Pulmonary artery endothelial cell (primary cell): Measurements from ENCODE around the gene E2F4. TPM values are rescaled to one million over a fixed set of nuclear protein-coding genes. Genes with fewer than 3 reads are reported as not detected.

Source experiments
- DNase-seq: peaks from one replicate; pipeline ENCODE4 v3.0.0-alpha.2; 2011; ENCODE audit warnings: low read depth, low spot score
- total RNA-seq: library from RNA; depleted of rRNA; stranded (reverse); fragments of >200 nt; gene quantifications from 2 replicates; pipeline ENCODE4 v1.2.3, GENCODE V29; 2014

E2F4 gene, protein sequence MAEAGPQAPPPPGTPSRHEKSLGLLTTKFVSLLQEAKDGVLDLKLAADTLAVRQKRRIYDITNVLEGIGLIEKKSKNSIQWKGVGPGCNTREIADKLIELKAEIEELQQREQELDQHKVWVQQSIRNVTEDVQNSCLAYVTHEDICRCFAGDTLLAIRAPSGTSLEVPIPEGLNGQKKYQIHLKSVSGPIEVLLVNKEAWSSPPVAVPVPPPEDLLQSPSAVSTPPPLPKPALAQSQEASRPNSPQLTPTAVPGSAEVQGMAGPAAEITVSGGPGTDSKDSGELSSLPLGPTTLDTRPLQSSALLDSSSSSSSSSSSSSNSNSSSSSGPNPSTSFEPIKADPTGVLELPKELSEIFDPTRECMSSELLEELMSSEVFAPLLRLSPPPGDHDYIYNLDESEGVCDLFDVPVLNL
- 68.3 and 82.9 TPM in 2 replicates for total RNA-seq

DNA sequence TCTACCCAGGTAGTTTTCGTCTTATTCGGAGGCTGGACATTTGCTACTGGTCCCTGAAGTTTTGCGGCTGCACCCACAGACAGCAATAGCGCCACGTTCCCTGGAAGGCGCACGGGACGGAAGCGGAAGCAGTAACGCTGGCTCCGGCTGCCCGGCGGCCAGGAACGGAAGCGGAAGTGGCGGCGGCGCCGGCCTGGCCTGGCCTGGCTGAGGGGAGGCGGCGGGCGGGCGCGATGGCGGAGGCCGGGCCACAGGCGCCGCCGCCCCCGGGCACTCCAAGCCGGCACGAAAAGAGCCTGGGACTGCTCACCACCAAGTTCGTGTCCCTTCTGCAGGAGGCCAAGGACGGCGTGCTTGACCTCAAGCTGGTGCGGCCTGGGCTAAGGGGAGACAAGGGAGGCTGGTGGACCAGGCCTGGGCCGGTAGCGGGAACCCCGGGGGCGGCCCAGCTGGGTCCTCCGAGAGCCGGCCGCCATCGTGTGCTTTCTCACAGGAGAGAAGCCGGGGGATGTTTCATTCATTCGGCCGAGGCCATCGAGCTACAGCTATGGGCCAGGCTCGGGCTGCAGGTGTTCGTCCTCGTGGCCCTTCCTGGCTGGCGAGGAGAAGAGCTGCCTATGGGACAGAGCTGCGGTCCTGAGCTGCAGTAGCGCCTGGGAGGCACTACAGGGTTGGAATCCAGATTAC, at the start of gene E2F4:
TSS of gene E2F4 (plus strand) at position 161 of the 687 bp plus-strand sequence. CDS start at position 234, 73 bp downstream.
- DNase-seq = peak; percentile 77

DNA sequence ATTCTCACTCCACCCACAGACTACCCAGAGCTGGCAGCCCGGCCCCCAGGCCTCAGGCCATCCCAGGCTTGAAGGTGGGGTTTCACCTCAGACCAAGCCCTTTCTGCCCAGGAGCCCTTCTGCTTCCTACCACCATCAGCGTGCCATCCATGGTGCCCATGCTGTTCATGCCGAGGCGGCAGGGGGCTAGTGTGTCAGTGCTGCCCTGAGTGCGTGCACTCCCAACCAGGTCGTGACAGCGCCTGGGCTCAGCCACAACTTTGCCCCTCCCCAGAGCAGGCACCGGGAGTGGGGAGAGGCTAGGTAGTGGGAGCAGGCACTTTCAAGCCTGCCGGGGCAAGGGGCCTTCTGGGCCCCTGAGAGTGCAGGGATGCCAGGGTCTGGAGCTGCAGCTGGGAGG, 49.6 kb upstream of the E2F4 start:
- no peak for DNase-seq

DNA sequence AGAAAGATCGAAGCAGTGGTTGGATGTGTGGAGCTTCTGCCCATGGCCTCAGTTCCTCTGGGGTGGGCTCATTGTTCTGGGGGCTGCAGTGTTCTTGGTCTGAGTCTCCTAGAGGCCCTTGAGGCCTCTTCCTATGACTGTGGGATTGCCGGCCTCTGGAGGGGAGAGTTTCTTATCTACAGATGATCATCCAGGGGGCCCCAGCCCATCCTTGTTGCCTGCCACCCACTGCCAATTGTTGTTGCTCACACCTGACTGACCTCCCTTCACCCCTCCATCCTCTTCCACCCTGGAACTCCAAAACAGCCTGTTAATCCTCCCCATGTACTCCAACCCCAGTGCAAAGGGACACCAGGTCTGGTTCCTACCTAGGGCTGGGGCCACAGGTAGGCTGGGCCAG, 47.0 kb upstream of the E2F4 start:
- no peak for DNase-seq

DNA sequence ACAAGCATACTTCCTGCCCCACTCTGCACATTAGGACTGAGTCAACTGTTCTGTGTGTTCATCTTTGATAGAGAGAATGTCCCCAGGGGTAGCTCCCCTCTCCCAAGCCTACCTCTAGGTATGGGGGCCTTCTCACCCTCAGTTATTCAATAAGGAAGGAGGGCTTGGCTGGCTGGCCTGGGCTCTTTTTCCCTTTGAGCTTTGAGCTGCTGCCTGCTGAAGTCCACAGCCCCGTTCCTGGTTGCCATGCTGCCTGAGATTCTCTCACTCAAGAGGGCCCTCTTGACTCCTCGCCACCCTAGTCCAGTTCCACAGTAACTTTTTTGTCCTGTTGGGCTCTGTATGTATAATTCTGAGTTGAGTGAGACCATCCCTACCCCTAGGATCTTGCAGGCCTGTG, 46.2 kb upstream of the E2F4 start:
- DNase-seq = no peak

DNA sequence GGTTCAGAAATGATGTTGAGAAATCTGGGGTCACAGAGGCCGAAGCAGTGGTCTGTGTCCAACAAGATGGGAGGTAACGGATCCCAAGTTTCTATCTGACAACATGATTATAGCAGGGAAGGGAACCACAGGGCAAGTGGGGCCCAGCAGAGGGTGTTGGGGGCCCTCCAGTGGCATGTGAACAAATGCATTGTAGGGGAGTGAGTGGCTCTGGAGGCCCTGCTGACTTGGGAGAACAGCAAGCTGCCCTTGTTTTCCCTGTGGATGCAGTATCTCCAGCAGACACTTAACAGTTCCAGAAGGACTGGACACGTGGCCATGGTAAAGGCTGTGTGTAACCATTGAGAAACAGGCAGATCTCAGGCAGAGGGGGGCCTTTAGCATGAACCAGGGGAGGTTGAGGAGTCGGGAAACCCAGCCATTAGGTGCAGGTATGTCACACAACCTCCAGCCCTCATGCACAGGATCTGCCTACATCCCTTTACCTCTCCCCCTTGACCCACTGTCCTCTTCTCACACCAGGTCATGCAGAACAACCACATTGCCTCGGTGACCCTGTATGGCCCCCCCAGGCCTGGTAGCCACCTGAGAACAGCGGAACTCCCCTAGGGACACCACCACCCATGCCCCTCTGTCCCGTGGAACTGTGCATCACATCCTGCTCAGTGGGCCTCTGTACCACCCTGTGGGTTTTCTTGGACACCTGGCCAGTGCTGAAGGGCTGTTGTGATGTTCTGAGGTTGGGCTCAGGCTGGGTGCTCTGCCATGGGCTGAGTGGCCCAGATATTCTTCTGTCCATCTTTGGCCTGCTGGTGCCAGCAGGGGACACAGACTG, 45.2 kb upstream of the E2F4 start:
- DNase-seq = no peak

DNA sequence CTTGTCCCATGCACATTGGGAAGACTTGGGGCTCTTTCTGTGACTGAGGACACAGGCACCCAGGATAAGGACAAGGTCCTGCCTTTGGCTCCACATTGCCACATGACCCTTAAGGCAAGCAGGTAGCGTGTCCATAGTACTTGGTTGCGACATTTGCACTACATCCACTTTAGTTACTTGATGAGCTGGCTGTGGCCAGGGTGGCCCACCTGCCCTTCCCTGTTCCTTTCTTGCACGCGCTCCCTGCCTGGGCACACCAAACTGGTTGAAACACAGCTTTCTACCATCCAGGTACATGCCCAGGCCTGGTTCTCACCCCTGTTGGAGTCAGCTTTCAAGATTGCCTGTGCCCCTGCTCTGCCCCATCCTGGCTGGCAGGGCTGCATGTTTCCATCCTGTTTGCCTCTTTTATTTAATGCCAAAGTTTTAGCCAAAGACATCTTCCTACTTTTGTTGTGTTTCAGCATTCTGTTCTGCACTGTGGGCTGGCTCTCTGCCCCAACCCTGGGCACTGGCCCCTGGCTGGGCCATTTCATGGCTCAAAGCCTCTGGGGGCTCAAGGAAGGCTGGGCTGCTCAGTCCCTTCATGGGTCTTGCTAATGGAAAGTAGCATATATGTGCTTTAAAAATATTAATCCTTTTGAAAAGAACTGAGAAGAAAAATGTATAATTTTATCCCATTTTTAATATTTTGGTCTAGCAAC, 44.4 kb upstream of the E2F4 start:
- DNase-seq = no peak

DNA sequence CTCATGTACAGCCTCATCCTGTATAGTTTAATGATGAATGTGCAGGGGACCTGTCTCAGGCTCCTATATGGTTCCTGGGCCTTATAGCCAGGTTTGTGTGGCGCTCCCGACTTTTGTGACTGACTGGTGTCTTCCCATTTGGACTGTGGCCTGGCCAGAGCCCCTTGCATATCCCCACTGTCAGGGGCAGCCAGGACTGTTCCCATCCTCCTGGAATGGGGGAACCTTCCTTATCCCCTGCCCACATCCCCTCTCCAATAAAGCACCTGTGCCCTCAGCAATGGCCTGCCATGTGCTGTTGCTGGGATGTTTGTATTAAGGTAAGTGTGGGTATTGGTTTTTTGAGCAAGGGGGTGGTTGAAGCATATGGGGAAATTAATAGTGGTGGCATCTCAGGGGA, 43.7 kb upstream of the E2F4 start:
- DNase-seq = no peak

DNA sequence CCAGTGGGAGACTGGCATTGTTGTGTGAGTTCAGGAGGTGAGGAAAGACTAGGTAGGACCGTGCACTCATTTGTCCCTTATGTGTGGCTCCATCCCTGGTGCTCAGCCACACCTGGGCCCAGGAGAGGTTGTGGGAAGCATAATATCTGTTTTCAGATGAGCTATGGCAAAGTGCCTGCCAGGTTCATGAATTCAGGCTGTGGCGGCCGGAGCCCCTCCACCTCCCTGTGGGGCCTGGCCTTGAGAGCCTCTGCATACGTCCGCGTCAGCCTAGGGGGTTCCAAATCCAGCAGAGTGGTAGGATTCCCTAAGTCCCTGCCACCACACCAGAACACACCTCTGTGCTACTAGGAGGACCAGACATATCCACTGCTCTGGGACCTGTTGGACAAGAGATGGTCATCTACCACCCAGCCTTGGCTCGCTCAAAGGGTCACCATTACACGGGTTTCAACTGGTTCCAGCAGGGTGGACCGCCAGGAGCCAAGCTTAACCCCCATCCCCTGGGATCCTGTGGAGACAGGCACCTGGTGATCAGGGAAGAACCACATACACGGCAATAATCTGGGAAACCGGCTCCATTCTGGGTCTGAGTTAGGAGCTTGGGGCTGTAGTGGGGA, 43.2 kb upstream of the E2F4 start:
- DNase-seq = no peak

DNA sequence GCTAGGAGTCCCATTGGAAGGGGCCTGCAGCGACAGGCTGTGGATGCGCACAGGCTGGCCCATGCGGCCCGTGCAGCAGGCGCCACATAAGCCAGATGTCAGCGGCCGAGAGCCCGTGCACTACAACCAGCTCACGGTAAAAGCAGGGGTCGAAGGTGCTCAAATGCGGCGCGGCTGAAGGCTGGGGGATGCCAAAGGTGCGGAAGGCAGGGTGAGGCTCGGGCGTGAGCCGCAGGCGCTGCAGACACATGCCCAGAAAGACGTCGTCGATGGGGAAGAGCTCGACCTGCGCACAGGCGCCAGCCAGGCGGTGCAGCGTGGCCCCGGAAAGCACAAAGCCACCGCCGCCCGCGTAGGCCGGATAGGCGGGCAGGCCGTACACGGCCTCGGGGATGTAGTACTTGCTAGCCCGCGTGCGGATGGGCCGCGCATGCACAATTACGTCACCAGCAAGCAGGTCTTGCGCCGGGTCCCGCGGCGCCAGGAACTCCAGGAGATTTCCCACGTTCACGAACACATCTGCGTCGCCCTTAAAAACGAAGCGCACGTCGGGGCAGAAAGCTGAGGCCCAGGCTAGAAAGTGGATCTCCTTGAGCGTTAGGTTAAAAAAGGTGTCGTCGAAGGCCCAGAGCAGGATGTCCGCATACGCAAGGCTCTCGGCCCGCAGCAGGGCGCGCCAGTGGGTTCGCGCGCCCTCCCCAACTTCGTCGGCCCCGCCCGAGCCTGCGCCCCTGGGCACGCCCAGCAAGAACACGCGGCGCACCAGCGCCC, 42.5 kb upstream of the E2F4 start:
- DNase-seq = no peak

DNA sequence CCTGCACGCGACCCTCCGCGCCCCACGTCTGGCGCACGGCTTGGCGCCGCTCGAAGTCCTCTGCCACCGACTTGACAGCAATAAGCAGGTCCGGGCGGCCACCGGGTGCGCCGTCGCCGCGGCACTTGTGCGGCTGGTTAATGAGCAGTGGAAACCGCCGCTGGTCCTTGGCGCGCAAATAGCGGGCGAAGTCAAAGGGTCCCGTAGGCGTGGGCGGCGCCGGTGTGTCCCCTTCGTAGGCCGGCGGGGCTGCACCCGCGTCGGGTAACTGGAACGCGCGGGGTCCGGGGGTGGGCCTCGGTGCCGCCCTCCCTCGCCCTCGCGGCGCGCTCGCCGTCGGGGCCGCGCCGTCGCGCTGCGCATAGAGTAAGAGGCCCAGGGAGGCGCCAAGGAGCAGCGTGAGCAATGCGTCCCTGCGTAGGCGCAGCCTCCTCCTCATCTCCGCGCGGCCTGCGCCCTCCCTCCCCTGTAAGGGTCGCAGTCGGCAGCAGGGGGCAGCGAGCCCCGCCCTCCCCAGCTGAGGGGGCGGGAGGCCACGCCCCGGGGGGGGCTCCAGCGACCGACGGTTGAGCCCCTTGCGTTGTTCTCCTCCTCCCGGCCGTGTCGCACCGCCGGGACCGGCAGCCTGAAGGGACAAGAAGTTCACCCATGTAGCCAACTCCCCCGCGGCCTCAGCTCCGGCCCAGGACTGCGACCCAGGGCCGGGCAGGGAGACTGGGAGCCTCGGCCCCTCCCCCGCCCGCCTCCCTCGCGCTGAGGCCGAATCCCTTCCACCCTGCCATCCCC, 41.7 kb upstream of the E2F4 start:
- no peak for DNase-seq

DNA sequence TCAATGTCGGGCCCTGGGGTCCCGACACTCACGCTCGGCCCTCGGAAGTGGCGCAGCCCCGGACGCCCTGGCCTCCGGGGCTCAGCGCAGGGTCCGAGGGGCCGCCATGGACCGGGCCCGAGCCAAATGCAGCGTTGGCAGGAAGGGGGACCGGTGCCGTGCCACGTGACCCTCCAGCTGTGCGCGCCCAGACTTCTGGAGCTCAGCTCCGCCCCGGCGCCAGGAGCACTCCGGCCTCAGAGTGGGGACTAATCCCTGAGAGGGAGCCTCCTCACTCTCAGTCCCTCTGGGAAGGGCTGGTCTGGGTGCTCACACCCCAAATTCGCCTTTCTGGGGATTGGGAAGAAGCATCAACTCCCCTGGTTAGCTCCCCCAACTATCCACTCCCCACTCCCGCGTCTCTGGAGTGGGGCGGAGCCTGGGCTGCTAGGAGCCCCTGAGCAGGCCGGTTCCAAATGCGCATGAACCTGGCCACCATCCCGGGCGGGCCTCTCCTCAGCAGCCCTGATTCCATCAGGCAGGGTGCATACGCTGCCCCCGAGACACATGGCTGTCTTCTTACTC, 41.0 kb upstream of the E2F4 start, which contains the start of gene B3GNT9:
TSS of gene B3GNT9 (minus strand) at position 166 of the 564 bp plus-strand sequence. CDS start 513 bp downstream, outside the sequence.
- no peak for DNase-seq

DNA sequence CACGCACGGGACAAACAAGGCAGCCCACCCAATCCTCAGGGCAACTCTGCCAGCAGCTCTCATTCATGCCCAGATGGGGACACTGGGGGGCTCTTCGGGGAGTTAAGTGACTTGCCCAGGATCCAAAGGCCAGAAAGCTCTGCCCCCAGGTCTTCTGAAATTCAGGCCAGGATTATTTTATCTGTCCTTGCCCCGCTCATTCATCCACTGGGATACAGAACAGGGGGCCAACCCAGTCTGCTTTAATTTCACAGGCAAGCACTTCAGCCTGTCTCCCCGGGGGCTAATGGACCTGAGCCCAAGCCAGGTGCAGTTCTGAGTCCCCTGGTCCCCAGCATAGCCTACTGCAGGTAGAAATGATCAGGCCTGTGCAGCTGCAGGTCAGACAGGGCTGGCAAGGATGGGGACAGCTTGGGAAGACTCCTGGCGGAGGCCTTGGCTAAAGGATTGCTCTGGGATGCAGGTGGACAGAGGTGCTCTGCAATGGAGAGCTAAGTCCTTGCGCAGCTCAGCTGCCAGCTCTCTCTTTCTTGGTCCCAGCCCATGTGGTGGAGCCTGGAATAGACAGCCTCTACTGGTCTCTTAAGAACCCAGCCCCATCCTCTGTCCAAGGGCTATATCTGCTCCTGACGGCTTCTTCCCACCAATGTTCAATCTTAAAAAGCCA, 40.4 kb upstream of the E2F4 start:
- DNase-seq = no peak

DNA sequence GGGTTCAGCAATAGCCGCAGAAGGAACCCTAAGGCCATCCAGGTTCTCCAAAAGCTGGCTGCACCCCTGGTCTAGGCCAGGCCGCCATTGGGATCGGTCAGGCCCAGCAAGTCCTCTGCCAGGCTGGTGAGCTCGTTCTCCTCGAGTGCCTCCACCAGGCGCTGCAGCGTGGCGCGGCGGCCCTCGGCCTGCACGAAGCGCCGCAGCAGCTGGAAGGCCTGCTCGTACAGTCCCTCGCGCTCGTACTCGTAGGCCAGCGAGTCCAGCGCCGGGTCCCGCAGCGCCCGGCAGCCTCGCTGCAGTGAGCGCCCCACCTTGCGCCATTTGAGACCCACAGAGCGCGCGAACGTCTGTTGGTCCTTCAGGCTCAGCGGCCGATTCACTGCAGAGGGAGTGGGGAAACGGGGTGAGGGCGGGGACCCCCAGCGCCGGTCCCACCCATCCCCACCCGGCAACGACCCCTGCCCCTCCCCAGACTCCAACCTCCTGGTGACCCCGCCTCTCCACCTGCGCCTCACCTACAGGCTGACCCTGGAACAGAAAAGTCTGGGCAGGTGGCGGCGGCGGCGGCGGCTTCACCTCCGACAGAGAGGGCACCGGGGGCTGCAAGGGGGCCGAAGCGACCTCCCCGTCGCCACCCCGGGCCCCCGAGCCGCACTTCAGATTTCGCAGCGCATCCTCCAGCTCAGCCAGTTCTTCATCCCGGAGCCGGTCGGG, 37.2 kb upstream of the E2F4 start:
- no peak for DNase-seq

DNA sequence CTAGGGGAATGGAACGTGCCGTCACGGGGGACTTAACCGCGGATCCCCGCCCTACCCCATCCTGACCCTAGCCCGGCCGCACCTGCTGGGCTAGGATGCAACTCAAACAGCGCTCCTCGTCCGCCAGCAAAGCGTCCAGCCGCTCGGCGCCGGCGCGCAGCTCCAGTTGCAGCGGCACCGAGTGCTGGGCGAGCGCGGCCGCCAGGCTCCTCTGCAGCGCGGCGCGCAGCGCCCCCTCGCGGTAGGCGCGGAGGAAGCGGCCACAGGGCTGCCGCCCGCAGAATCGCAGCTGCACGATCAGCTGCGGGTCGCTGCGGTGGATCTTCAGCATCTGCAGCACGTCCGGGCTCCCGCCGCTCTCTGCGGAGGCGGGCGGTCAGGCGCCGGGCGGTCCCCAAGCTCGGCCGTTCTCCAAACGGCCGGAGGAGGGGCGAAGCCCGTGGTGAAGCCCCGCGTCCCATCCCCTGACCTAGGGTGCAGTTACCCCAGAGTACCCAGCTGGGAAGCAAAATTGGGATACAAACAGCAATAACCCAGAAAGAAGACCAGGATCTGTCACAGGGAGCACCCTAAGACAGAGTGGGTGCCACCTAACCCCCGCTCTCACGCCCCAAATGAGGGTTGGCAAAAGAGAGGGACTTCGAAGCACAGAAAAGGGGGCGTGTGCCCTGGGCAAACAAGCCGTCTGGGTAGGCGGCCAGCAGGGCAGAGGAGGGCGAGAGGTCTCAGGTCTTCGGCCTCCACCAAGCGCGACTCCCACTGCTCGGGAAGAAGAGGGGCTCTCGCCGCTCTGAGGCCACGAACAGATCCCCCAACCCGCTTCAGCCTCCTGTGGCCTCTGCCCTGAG, 36.4 kb upstream of the E2F4 start:
- DNase-seq = no peak

DNA sequence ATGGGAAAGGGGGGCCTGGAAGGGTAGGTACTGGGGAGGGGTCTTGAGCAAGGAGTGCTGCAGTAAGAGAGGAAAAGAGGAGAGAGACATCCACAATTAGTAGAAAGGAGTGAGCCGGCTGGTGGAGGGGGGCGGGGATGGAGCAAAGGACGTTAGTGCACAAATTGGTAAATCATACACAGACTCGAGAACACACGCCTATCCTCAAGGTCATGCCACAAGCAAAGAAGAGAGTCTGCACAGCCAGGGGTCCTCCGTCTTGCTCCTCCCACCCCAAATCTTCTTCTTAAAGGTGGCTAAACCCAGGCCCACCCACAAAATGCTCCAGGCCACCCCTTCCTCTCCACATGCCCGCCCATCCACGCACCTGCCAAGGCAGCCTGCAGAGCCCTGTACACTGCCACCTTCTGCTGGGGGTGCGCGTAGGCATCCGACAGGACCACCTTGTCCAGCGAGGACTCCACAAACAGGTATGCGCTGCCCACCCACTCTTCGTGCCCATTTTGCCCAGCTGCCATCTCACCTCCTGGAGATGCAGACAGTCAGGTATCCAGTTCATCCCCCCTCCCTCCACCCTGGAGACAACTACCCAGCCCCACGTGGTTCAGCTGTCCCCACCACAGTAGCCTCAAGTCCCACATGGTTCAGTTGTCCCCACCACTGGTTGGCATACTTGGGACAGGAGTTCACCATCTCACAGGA, 35.7 kb upstream of the E2F4 start:
- no peak for DNase-seq

DNA sequence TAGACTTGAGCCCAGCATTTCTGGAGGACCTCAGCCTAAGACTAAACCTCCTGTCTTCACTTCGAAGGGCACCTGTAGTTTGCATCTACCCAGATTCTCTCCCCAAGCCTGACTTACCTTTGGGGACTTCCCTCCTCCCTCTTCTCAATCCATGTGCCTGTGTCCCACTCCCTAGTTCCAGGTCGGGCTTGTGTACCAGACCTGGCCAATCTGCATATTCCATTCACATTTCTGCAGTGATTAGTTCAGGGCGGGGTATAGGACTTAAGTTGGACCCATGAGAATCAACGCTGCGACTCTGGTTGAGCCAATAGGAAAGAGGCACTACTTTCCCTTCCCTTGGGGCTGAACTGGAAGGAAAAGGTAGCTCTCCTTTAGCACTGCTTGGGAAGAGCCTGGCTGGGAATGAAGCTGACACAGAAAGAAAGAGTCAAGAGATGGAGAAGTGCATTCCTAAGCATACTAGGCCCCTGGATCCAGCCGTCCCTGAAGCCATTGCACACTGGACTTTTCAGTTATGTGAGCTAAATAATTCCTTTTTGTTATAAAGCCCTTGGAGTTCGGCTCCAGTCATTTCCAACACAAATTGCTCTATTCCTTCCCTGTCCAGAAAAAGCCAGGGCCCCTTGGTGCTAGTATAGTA, 34.7 kb upstream of the E2F4 start:
- DNase-seq = no peak
